ENCODE results near the gene MRPL43. TPM values are rescaled to one million over a fixed set of nuclear protein-coding genes. Genes with fewer than 3 reads are reported as not detected.

Gene MRPL43
- total and polyA plus RNA-seq, 2 donors (not counting 1 experiment from before 2014, with no cell fraction given), result 56.2 to 99.4 TPM

GRCh38 chr10:100970076-100970913, 17.0 kb downstream of the MRPL43 start:
- Mint-ChIP-seq H3K27ac (no peak overlapping the region), H3K4me3 (peak overlapping the region; percentile 63), H3K27me3 (no peaks in the 10 kb centered on the region), H3K9me3 (ENCODE audit: insufficient read depth) (no peaks in the 10 kb centered on the region), H3K4me1 (peaks cover 16% of the 10 kb centered on the region)
- peak; percentile 37 for ATAC-seq (ENCODE audit: low read depth)
- Histone ChIP-seq H3K27ac (ENCODE audit: low read length in 2 of 2) (no peak overlapping the region), H3K4me3 (ENCODE audit: control extremely low read depth in 1 of 5, extremely low read depth in 1 of 5, insufficient read depth in 1 of 5, low read depth in 2 of 5, low read length in 4 of 5) (peak overlapping the region in 2 of 5 experiments; percentile 51 to 60), H4K20me1 (ENCODE audit: control insufficient read depth, insufficient read depth, low read length, poor library complexity, severe bottlenecking) (no peaks in the 10 kb centered on the region), H3K4me1 (ENCODE audit: control insufficient read depth in 2 of 2, insufficient read depth in 2 of 2, low read length in 2 of 2) (peaks cover 13 to 17% of the 10 kb centered on the region in 2 donors), H3K27me3 (replicated peaks in 1 of 4; ENCODE audit: control extremely low read depth in 1 of 4, control insufficient read depth in 3 of 4, insufficient read depth in 4 of 4, low read length in 3 of 4) (no peaks in the 10 kb centered on the region), H3K9me3 (ENCODE audit: control extremely low read depth in 1 of 3, control insufficient read depth in 2 of 3, insufficient read depth in 1 of 3, low read length in 2 of 3) (no peaks in the 10 kb centered on the region), H3K79me2 (ENCODE audit: control insufficient read depth, insufficient read depth, low read length) (no peaks in the 10 kb centered on the region), H2AFZ (ENCODE audit: insufficient read depth, low read depth, low read length, poor library complexity, severe bottlenecking) (peak overlapping the region; percentile 84), H3K36me3 (replicated peaks in 1 of 2; ENCODE audit: control extremely low read depth in 1 of 2, control insufficient read depth in 1 of 2, extremely low read depth in 1 of 2, insufficient read depth in 2 of 2, low read length in 1 of 2) (peaks cover 0 to 10% of the 10 kb centered on the region in 2 experiments), H3K4me2 (replicated peaks; ENCODE audit: low read depth, low read length, poor library complexity, severe bottlenecking) (peak overlapping the region; percentile 96), H3K9ac (ENCODE audit: low read length) (peak overlapping the region; percentile 67)
- TF ChIP-seq EZH2 (IDR thresholded peaks at IDR 0.05; ENCODE audit: borderline replicate concordance, insufficient read depth, low read depth, low read length, poor library complexity, severe bottlenecking) (no peak), CTCF (IDR thresholded peaks at IDR 0.05) (no peak)
- POLR2A ChIA-PET, result no interaction called here
- CTCF ChIA-PET, result interaction anchor here (0.7 to 3.4 kb wide), 6 partner anchors 15 to 44 kb away, joined by 3 to 25 read pairs (median 3); partner anchors contain the start of genes LZTS2, MRPL43 and TWNK
- intact Hi-C loops (cut with micrococcal nuclease), result loop anchor here (2.0 kb wide), 1 partner anchor 17 kb away; the partner anchor contains the start of genes MRPL43 and TWNK
- 50% methylated on average over 3 of the region's 13 CpGs for WGBS (ENCODE audit: insufficient coverage)
- DNase-seq, result peak; percentile 57

All from B cell (primary cell).